ENCODE data around the gene MRO.
"Not testable (repeated sequence)": the region's sequence is repeated elsewhere in the genome, so short reads cannot be mapped to it uniquely, and the experiment has no call there.

The MRO gene

GRCh38 chr18:50833496-50833895 lies 13.7 kb upstream of the MRO start:
- DNase-seq: not testable (repeated sequence)

DNA sequence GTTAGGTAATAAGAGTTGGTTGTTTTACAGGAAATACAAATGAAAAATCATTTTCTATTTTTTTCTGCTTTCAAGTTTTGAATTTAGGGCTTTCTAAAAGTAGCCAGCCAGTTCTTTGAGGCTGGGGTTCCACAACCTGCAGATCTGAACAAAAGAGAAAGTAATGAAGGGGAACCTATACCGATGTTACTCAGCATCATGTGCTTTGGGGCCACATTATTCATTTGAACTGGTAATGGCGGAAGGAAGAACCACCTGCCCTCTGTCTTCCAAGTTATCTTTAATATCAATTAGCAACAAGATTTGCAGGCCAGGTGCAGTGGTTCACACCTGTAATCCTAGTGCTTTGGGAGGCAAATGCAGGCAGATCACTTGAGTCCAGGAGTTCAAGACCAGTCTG lies 12.9 kb upstream of the MRO start:
- no peak for DNase-seq

- no peak for DNase-seq
Measured at GRCh38 chr18:50830544-50830943, 10.7 kb upstream of the MRO start.

GRCh38 chr18:50829644-50830043 lies 9.8 kb upstream of the MRO start:
- DNase-seq: no peak

- DNase-seq: no peak
Measured at GRCh38 chr18:50826027-50826426, 6.2 kb upstream of the MRO start.

DNA sequence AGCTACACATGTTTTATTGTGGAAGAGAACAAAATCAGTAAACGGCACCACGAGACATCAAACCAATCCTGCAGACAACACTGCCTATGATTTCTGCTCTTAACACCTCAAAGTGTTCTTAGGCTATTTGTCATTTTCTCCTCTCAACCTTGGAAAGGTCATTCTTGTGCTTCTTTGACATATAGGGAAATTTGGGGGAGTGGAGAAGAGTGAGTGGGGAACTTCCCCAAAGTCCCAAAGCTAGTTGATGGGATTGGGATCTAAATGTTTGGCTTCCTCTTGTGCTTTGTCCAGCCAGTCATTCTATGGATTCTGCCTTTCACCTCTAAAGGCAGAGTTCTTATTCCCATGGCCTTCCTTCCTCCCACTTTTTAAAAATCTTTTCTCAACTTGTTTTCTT lies 5.8 kb upstream of the MRO start:
- DNase-seq: no peak

DNA sequence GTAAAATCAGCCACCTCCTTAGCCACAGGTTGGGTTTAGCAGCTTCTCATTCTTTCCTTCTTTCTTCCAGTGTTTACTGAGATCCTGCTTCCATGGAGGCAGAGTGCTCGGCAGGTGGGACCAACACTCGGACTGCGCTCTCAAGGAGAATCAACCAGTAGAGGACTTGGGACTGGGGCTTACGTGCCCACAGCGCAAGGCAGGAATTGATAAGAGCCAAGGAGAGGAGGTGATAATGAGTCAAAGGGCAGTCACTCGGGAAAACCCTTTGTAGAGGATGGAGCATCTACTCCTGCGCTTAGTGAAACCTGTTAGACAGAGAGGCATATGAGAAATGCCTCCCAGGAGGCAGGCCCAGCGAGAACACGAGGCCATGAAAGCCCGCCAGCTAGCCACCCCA lies 2.9 kb upstream of the MRO start:
- DNase-seq: no peak

GRCh38 chr18:50820901-50821520 lies 1.2 kb upstream of the MRO start:
- DNase-seq: no peak

DNA sequence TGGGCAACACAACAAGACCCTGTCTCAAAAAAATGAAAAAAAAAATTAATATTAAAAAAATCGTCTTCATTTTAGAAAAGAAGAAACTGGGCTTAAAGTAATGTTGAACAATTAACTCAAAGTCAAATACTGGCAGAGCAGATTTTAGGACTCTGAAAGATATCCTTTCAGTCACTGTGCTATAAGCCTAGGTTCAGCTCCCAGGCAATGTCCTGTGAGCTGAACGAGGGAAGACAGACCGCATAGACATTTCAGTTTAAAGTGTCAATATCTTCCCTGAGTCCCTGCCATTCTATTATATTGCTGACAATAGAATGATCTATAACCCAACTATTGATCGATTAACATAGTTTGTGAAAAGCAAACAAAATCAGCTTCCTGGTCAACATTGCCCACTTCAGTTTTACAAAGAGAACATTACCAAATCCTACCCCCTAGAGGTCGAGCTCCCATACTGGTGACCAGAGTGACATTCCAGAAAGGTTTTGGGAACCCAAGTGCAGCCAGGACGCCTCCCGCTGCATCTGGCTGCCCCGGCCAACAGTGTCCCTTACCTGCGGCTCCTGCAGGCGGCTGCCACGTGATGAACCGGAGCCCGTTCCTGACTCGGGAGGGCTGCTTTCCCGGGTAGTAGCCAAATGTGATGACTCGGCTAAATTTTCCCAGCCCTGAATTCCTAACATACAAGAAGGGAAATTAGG lies 639 bp downstream of the MRO start:
- DNase-seq: no peak

GRCh38 chr18:50816419-50817166 lies 3.2 kb downstream of the MRO start:
- no peak for DNase-seq

GRCh38 chr18:50814395-50814794 lies 5.4 kb downstream of the MRO start:
- no peak for DNase-seq

DNA sequence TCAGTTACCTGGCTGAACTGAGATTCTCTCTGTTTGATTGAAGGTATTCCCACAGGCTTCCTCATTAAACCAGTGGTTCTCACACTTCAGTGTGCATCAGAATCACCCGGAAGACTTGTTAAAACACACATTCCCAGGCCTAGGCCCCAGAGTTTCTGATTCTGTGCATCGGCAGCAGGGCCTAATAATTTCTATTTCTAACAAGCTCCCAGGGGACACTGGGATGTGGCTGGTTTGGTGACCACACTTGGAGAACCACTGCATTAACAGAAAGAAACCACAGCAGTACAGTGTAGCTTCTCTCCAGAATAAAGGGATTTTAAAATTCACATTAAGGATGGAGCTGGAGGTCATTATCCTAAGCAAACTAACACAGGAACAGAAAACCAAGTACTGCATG lies 6.5 kb downstream of the MRO start:
- no peak for DNase-seq

DNA sequence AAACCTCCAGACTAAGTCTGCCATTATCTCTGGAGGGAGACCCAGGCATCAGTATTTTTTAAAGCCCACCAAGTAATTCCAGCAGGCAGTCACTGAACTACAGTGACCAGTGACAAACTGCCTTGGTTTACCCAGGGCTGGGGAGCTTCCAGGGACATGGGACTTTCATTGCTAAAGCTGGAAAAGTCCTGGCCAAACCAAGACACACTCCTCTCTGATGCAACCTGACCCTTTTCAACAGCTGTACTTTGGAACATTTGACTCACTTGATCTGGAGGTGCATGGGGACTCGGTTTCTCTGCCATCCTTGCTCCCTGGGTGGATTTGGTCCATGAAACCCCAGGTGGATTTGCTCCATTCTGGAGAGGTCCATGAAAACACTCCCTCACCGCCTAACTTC lies 7.0 kb downstream of the MRO start:
- DNase-seq: no peak

DNA sequence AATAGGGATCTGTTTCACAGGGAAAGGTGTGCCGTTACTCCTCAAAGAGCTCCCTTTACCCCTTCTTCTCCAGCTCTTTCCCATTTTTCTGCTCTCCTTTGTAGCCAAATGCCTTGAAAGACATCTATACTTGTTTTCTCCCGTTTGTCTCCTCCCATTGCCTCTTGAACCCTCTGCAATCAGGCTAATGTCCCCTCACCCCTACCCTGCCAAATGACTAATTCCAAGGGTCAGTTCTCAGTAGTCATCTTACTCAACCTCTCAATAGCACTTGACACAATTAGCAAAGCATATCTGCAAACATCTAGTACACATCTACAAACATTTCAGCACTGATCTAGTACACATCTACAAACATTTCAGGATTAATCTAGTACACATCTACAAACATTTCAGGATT lies 12.6 kb downstream of the MRO start:
- DNase-seq: no peak

DNA sequence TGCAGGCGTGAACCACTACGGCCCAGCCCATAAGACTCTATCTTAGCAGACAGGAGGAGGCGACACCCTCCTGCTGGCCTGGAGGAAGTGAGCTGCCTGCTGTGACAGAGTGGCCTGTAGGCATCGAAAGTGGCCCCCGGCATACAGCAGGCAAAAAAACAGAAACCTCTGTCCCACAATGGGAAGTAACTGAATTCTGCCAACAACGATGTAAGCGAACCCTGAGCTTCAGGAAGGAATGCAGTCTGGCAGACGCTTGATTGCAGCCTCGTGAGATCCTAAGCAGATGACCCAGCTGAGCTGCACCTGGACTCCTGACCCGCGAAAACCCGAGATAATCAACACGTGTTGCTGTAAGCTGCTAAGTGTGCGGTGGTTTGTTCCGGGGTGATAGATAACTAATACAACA lies 13.6 kb downstream of the MRO start:
- DNase-seq: no peak

GRCh38 chr18:50805732-50806131 lies 14.1 kb downstream of the MRO start:
- peak in 1 of 2 experiments; percentile 12 for DNase-seq

DNA sequence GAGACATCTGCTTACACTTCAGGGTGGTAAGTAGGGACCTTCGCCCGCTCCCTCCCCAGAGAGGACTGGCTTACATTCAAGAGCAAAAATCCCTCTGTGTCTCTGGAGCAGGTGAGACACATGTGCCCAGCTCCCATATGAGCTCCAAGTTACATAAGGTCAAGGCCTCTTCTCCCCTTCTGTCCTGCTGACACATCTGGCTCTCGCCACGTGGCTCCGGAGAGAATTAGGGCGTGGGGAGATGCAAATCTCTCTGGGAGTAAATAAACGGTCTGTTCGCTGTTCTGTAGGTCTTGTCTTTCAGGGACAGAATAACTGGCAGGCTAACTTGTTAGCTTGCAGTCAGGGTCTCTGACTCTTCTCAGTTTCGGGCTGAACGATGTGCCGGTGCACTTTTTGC lies 16.2 kb downstream of the MRO start:
- no peak for DNase-seq

- DNase-seq: no peak
Measured at GRCh38 chr18:50802141-50802540, 17.7 kb downstream of the MRO start.

GRCh38 chr18:50797142-50797541 lies 22.7 kb downstream of the MRO start:
- no peak for DNase-seq

- no peak for DNase-seq
Measured at GRCh38 chr18:50796495-50796894, 23.3 kb downstream of the MRO start.

GRCh38 chr18:50793641-50794565 lies 25.9 kb downstream of the MRO start:
- no peak for DNase-seq

- no peak for DNase-seq
Measured at GRCh38 chr18:50792885-50793284, 26.9 kb downstream of the MRO start.
